ENCODE results near the gene MRPS11.

DNA sequence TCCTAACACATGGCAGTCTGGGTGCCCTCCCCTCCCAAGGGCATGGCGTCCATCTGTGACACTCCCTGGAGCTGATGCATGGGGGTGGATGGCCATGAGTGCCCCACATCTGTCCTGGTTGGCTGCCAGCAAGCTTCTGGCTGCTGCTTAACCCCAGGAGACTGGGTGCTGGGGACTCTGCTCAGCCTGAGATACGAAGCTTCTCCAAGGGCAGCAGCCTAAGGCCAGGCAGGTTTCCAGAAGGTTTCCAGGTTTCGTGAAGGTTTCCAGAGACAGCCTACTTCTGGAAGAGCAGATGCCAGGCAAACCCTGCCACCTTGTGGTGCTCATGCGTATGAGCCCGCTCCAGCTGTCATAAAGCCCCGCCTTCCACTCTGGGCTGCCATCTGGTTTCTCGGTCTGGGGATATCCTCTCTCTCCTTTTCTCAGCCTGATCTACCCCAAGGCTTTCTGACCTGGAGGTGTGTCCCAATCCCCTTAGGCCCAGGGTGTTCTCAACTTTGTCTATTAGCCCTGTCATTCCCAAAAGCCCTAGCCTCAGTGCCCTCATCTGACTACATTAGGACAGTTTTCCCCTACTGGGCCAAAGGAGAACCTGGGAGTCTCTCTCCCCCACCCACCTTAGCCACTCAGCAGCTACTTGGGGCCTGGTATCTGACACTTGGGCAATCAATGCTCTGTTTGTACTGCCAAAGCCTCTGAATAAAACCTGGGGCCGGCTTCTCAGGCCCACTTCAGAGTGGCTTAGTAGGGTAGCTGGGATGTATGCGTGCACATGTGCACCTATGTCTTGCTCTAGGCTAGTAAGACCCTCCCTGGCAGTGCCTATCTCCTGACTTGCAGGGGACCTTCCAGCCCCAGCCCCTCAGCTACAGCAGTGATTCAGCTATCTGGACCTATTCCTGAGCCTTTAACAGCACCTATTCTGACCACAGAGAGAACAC, 12.4 kb upstream of the MRPS11 start:
- TF ChIP-seq EZH2 (IDR thresholded peaks at IDR 0.05), result no peak
- TF ChIP-seq, protein P1, sequence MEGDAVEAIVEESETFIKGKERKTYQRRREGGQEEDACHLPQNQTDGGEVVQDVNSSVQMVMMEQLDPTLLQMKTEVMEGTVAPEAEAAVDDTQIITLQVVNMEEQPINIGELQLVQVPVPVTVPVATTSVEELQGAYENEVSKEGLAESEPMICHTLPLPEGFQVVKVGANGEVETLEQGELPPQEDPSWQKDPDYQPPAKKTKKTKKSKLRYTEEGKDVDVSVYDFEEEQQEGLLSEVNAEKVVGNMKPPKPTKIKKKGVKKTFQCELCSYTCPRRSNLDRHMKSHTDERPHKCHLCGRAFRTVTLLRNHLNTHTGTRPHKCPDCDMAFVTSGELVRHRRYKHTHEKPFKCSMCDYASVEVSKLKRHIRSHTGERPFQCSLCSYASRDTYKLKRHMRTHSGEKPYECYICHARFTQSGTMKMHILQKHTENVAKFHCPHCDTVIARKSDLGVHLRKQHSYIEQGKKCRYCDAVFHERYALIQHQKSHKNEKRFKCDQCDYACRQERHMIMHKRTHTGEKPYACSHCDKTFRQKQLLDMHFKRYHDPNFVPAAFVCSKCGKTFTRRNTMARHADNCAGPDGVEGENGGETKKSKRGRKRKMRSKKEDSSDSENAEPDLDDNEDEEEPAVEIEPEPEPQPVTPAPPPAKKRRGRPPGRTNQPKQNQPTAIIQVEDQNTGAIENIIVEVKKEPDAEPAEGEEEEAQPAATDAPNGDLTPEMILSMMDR (IDR thresholded peaks at IDR 0.05), result peak; percentile 77
- TF ChIP-seq EZH2phosphoT487 (IDR thresholded peaks at IDR 0.05), result no peak
